ENCODE data around the gene SLIT3. TPM values are rescaled to one million over a fixed set of nuclear protein-coding genes. Genes with fewer than 3 reads are reported as not detected.

SLIT3 gene
- total RNA-seq, 2 experiments from 2014 or later: not detected

- Histone ChIP-seq H3K27ac (ENCODE audit: low read depth in 1 of 2, low read length in 2 of 2) (no peak overlapping the region), H3K4me3 (ENCODE audit: low read length) (no peak overlapping the region), H3K4me1 (ENCODE audit: insufficient read depth, low read length) (no peaks in the 10 kb centered on the region), H3K36me3 (ENCODE audit: insufficient read depth, low read length) (no peaks in the 10 kb centered on the region), H3K27me3 (ENCODE audit: control insufficient read depth in 1 of 2, insufficient read depth in 2 of 2, low read length in 2 of 2) (peaks cover 6 to 7% of the 10 kb centered on the region in 2 experiments), H3K9me3 (ENCODE audit: control insufficient read depth in 1 of 2, insufficient read depth in 1 of 2, low read length in 2 of 2) (no peaks in the 10 kb centered on the region)
- peaks cover 17% of the 10 kb centered on the region for H3K27me3 Mint-ChIP-seq
- CTCF ChIA-PET: no interaction called here
- H3K4me1 Mint-ChIP-seq (ENCODE audit: low read depth): no peaks in the 10 kb centered on the region
- H3K4me3 Mint-ChIP-seq: no peak overlapping the region
- POLR2A ChIA-PET: no interaction called here
- no peaks in the 10 kb centered on the region for H3K36me3 Mint-ChIP-seq (ENCODE audit: low read depth)
- intact Hi-C loops (cut with DNase I, micrococcal nuclease): no loop called here
- TF ChIP-seq CTCF (IDR thresholded peaks at IDR 0.05): no peak
- ATAC-seq (ENCODE audit: poor library complexity): no peak
- DNase-seq: no peak
- H3K27ac Mint-ChIP-seq: no peak overlapping the region
- no peaks in the 10 kb centered on the region for H3K9me3 Mint-ChIP-seq
Observed at GRCh38 chr5:169339869-169340268, 38.9 kb upstream of the SLIT3 start.

- Mint-ChIP-seq H3K27me3 (peaks cover 16% of the 10 kb centered on the region), H3K4me1 (ENCODE audit: low read depth) (no peaks in the 10 kb centered on the region), H3K9me3 (no peaks in the 10 kb centered on the region), H3K4me3 (no peak overlapping the region), H3K36me3 (ENCODE audit: low read depth) (no peaks in the 10 kb centered on the region), H3K27ac (no peak overlapping the region)
- CTCF ChIA-PET: no interaction called here
- no peaks in the 10 kb centered on the region for H3K4me1 ChIP-seq (ENCODE audit: insufficient read depth, low read length)
- no peaks in the 10 kb centered on the region for H3K9me3 ChIP-seq (ENCODE audit: control insufficient read depth in 1 of 2, insufficient read depth in 1 of 2, low read length in 2 of 2)
- ATAC-seq (ENCODE audit: poor library complexity) (no peak), DNase-seq (no peak)
- no peak overlapping the region for H3K27ac ChIP-seq (ENCODE audit: low read depth in 1 of 2, low read length in 2 of 2)
- H3K4me3 ChIP-seq (ENCODE audit: low read length): no peak overlapping the region
- no peaks in the 10 kb centered on the region for H3K36me3 ChIP-seq (ENCODE audit: insufficient read depth, low read length)
- TF ChIP-seq CTCF (IDR thresholded peaks at IDR 0.05): no peak
- peaks cover 6 to 10% of the 10 kb centered on the region in 2 experiments for H3K27me3 ChIP-seq (ENCODE audit: control insufficient read depth in 1 of 2, insufficient read depth in 2 of 2, low read length in 2 of 2)
- POLR2A ChIA-PET: no interaction called here
- intact Hi-C loops (cut with DNase I, micrococcal nuclease): no loop called here
Observed at GRCh38 chr5:169336242-169336641, 35.3 kb upstream of the SLIT3 start.

DNA sequence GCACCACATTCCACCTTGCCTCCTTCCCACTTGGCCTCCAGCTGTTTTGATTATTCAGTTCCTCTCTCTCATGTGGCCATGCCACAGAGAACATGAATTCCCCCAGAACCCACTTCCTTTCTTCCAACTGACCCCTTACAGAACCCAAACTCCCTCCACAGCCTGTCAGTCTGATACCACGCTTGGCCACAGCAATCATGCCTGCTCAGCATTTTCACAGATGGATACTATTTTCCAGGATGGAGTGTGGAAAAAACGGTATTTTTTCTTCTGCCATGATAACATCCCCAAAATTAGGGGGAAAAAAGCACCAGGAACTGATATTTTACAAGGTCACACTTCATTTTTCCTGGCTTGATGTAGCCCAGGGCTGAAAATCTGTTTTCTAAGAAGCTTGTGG is 34.9 kb upstream of the SLIT3 start:
- POLR2A ChIA-PET: no interaction called here

More for the DNA sequence above, 34.9 kb upstream of the SLIT3 start:
- no peaks in the 10 kb centered on the region for H3K9me3 ChIP-seq (ENCODE audit: control insufficient read depth in 1 of 2, insufficient read depth in 1 of 2, low read length in 2 of 2)
- H3K27ac ChIP-seq (ENCODE audit: low read depth in 1 of 2, low read length in 2 of 2): no peak overlapping the region
- H3K4me3 ChIP-seq (ENCODE audit: low read length): no peak overlapping the region
- H3K27ac Mint-ChIP-seq: no peak overlapping the region
- CTCF ChIA-PET: no interaction called here
- H3K36me3 Mint-ChIP-seq (ENCODE audit: low read depth): no peaks in the 10 kb centered on the region
- no peaks in the 10 kb centered on the region for H3K4me1 Mint-ChIP-seq (ENCODE audit: low read depth)
- no peak for TF ChIP-seq CTCF (IDR thresholded peaks at IDR 0.05)
- no peak overlapping the region for H3K4me3 Mint-ChIP-seq
- ATAC-seq (ENCODE audit: poor library complexity) (no peak), DNase-seq (no peak)
- H3K27me3 ChIP-seq (ENCODE audit: control insufficient read depth in 1 of 2, insufficient read depth in 2 of 2, low read length in 2 of 2): peaks cover 6 to 10% of the 10 kb centered on the region in 2 experiments
- no peaks in the 10 kb centered on the region for H3K9me3 Mint-ChIP-seq
- H3K4me1 ChIP-seq (ENCODE audit: insufficient read depth, low read length): no peaks in the 10 kb centered on the region
- peaks cover 16% of the 10 kb centered on the region for H3K27me3 Mint-ChIP-seq
- H3K36me3 ChIP-seq (ENCODE audit: insufficient read depth, low read length): no peaks in the 10 kb centered on the region
- intact Hi-C loops (cut with DNase I, micrococcal nuclease): no loop called here
